Frontal cortex (tissue), 4 donors: ENCODE data around the gene NEK3. TPM values are rescaled to one million over a fixed set of nuclear protein-coding genes. Genes with fewer than 3 reads are reported as not detected.
"Not testable (repeated sequence)": the region's sequence is repeated elsewhere in the genome, so short reads cannot be mapped to it uniquely, and the experiment has no call there.

Experiments
- DNase-seq, 2 donors: peaks; one replicate each; pipeline ENCODE4 v3.0.0; 2012; ENCODE audit warnings: low spot score in 2 of 2
- FAIRE-seq: peaks from 2 replicates; lab custom pipeline; 2012; peaks lifted over from hg19 to GRCh38; lab: Jason Lieb, UNC
- total RNA-seq: library from RNA; depleted of rRNA; stranded (reverse); fragments of >200 nt; gene quantifications from one replicate; pipeline ENCODE4 v1.2.3, GENCODE V29; 2014
- donor health status: control.
- donor health status: control.
- donor health status: control.

The NEK3 gene
- total RNA-seq, 1 donor from 2014 or later = 8.6 TPM

DNA sequence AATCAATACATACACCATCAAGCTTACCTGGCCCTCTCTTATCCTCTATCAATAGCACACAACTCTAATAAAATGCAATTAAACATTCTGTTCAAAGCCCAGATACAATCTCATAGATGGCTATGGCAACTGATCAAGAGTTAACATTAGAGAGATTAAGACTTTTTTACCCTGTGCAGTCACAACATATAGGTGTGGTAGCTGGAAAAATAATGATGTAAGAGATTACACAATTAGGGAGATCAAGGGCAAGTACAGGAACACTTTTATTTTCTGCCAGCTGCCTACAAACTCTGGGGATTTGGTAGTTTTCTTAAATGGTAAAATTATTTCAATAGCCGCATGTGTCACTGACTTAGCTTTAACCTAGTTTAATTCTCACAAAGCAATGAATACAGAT, 12.3 kb upstream of the NEK3 start:
- FAIRE-seq = peak; percentile 44
- DNase-seq = not testable (repeated sequence)

- peak; percentile 99 for FAIRE-seq
- DNase-seq = not testable (repeated sequence)
Measured at GRCh38 chr13:52170828-52171391, 11.5 kb upstream of the NEK3 start.

GRCh38 chr13:52169839-52170238, 10.4 kb upstream of the NEK3 start:
- no peak for DNase-seq
- peak; percentile 24 for FAIRE-seq

- DNase-seq = no peak
- no peak for FAIRE-seq
Measured at GRCh38 chr13:52165411-52165810, 6.0 kb upstream of the NEK3 start.

DNA sequence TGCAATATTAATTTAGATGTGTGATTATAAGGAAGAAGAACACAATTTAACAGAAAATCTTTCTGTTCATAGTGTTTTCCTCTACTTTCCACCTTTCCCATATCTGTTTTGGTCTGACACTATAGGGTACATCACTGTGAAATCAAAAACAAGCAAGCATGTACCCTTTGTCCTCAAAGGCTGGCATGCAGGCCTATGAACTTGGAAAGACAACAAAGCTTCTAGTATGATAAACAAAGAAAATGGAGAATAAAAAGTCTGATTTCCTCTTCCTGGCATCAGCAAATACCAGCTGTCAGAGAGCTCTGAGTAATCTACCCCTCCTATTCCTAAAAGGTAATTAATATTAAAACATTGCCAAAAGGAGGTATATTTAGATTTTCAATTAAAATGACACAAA, 5.6 kb upstream of the NEK3 start:
- DNase-seq = no peak
- peak; percentile 26 for FAIRE-seq

DNA sequence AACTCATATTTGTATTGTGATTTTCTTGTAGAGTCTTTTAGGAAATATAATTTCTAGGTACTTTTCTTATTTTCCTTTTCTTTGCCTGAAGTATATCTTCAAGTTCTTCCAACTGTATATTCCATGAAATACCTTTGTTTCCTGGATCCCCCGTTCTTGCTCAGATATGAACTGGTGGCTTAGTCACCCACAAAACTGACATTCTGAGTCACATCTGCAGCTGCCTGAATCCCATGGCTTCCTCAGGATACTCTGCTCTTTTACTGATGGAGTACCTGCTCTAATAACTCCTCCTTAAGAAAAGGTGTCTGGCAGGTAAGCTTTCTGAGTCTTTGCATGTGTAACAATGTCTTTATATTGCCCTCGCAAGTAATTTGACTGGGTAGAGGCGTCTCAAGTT, 4.5 kb upstream of the NEK3 start:
- not testable (repeated sequence) for DNase-seq, FAIRE-seq

GRCh38 chr13:52162279-52163101, 3.1 kb upstream of the NEK3 start:
- no peak for DNase-seq
- FAIRE-seq = no peak

- FAIRE-seq = no peak
- DNase-seq = no peak
Measured at GRCh38 chr13:52161181-52161646, 1.8 kb upstream of the NEK3 start.

GRCh38 chr13:52160506-52160905, 1.1 kb upstream of the NEK3 start:
- FAIRE-seq = no peak
- DNase-seq = no peak

DNA sequence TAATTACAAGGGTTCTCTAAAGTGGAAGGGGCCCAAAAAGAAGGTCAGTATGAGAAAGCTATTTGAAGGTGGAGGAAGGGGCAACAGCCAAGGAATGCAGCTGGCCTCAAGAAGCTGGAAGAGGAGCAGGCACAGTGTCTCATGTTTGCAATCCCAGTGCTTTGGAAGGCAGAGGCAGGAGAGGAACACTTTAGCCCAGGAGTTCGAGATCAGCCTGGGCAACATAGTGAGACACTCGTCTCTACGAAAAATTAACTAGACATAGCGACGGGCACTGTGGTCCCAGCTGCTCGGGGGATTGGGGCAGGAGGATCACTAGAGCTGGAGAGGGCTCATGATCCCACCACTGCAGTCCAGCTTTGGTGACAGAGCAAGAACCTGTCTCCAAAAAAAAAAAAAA, 656 bp upstream of the NEK3 start:
- FAIRE-seq = no peak
- DNase-seq = no peak

DNA sequence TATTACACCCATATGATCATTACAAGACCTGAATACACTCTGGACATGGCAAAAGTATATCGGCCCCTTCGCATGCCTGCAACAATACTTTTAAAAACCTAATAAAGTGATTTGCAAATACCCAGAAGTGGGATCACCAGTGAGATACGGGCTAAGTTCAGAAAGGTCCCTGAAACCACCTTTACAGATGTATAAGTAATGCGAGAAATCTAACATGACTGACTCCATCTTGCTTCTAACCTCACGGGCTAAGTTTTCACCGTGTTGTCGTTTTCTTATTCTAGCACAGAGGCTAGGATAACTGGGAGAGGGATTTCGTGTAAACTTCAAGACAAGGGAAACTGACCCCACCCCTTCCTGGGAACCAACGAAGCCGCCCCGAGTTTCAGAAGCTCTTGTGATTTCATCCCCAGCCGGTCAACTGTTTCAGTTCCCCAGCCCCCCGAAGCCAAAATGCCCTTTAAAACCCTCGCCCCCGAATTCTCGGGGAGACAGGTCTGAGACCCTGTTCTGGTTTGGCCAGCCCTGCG, 703 bp downstream of the NEK3 start:
- DNase-seq = no peak
- FAIRE-seq = no peak

- no peak for FAIRE-seq
- no peak for DNase-seq
Measured at GRCh38 chr13:52156724-52157261, 2.6 kb downstream of the NEK3 start.

GRCh38 chr13:52155177-52155576, 4.2 kb downstream of the NEK3 start:
- DNase-seq = no peak
- FAIRE-seq = no peak

- no peak for FAIRE-seq
- DNase-seq = no peak
Measured at GRCh38 chr13:52147225-52147624, 12.2 kb downstream of the NEK3 start.

DNA sequence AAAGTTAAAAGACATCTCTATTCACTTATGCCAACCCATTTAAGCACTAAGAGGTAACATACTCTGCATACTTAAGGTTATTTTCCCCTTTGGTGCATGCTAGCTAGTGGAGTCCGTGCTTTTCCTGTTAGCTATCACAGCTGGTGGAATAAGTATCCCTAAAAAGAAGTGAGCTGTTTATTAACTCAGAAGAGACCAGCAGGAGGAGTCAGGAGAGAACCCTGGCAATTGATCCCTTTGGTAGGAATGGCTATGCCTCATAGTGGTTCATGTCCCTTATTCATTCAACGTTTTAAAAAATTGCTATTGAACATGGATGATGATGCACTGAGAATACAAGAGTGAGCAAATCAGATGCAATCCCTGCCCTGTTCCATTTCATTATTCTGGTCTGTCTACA, 18.1 kb downstream of the NEK3 start:
- FAIRE-seq = no peak
- no peak for DNase-seq

GRCh38 chr13:52137489-52137888, 21.9 kb downstream of the NEK3 start:
- FAIRE-seq (no peak), DNase-seq (no peak)

DNA sequence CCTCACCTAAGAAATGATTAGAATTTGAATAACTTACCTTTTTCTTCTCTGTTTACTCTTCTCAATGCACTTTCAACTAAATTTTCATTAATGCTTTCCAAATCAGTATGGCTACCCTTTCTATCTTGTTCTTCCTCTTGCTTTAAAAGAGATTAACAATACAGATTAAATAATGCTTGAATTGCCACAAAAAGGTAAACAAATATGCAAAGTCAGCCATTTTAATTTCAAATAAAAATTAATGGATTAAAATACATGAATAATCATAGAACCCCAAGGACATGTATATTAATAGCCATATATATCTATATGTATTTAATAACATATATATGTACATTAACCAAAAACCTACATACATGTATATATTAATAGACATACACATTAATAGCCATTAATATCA, 22.6 kb downstream of the NEK3 start:
- DNase-seq = no peak
- peak; percentile 39 for FAIRE-seq

- FAIRE-seq (no peak), DNase-seq (no peak)
Measured at GRCh38 chr13:52130641-52131040, 28.8 kb downstream of the NEK3 start.

GRCh38 chr13:52128714-52129700, 30.4 kb downstream of the NEK3 start, which contains the start of gene NEK5:
Gene NEK5 (minus strand): TSS chr13:52129073. CDS start chr13:52127482, 1,591 bp downstream.
- FAIRE-seq (no peak), DNase-seq (peak; percentile 60 to 78)
